ENCODE measurements around the gene SLC25A25.
"Not testable (repeated sequence)": the region's sequence is repeated elsewhere in the genome, so short reads cannot be mapped to it uniquely, and the experiment has no call there.

SLC25A25 gene

GRCh38 chr9:128051932-128052709, 15.9 kb upstream of the SLC25A25 start:
- no peak for DNase-seq (ENCODE audit: low spot score)

GRCh38 chr9:128053560-128053959, 14.5 kb upstream of the SLC25A25 start:
- no peak for DNase-seq (ENCODE audit: low spot score)

- no peak for DNase-seq (ENCODE audit: low spot score)
Observed at GRCh38 chr9:128054087-128054486, 13.9 kb upstream of the SLC25A25 start.

GRCh38 chr9:128055344-128056040, 12.5 kb upstream of the SLC25A25 start:
- no peak for DNase-seq (ENCODE audit: low spot score)

GRCh38 chr9:128056086-128056485, 11.9 kb upstream of the SLC25A25 start:
- DNase-seq (ENCODE audit: low spot score), result no peak

- DNase-seq (ENCODE audit: low spot score), result no peak
Observed at GRCh38 chr9:128056887-128057723, 10.9 kb upstream of the SLC25A25 start.

GRCh38 chr9:128057724-128058409, 10.2 kb upstream of the SLC25A25 start:
- no peak for DNase-seq (ENCODE audit: low spot score)

- DNase-seq (ENCODE audit: low spot score), result no peak
Observed at GRCh38 chr9:128059365-128059983, 8.6 kb upstream of the SLC25A25 start.

- DNase-seq (ENCODE audit: low spot score), result no peak
Observed at GRCh38 chr9:128061275-128061960, 6.6 kb upstream of the SLC25A25 start.

- DNase-seq (ENCODE audit: low spot score), result no peak
Observed at GRCh38 chr9:128062279-128062678, 5.8 kb upstream of the SLC25A25 start.

GRCh38 chr9:128062846-128063831, 4.9 kb upstream of the SLC25A25 start:
- DNase-seq (ENCODE audit: low spot score), result no peak

- no peak for DNase-seq (ENCODE audit: low spot score)
Observed at GRCh38 chr9:128065907-128066712, 1.9 kb upstream of the SLC25A25 start.

GRCh38 chr9:128066713-128067644, 1.1 kb upstream of the SLC25A25 start, which contains the start of gene NAIF1:
TSS of gene NAIF1 (minus strand) at chr9:128067320. CDS start at chr9:128067101, 219 bp downstream.
- DNase-seq (ENCODE audit: low spot score), result peak; percentile 96

GRCh38 chr9:128068386-128069205, 564 bp downstream of the SLC25A25 start:
- DNase-seq (ENCODE audit: low spot score), result peak; percentile 34

GRCh38 chr9:128070874-128071273, 2.8 kb downstream of the SLC25A25 start:
- no peak for DNase-seq (ENCODE audit: low spot score)

- DNase-seq (ENCODE audit: low spot score), result not testable (repeated sequence)
Observed at GRCh38 chr9:128071475-128071874, 3.4 kb downstream of the SLC25A25 start.
